Measurements from ENCODE around the gene ZFYVE9. TPM values are rescaled to one million over a fixed set of nuclear protein-coding genes. Genes with fewer than 3 reads are reported as not detected.

The ZFYVE9 gene
- total and polyA plus RNA-seq, 2 of the 8 experiments (the other 6 are each of a cell fraction or from before 2014, with no cell fraction given) = 5.8 to 26.5 TPM

- no peak overlapping the region for H3K4me3 ChIP-seq (ENCODE audit: extremely low read depth in 1 of 4, insufficient read depth in 2 of 4, low read depth in 3 of 4, low read length in 4 of 4)
- H3K9ac ChIP-seq (replicated peaks in 1 of 4; ENCODE audit: extremely low read depth in 1 of 4, low read depth in 3 of 4, low read length in 3 of 4) = no peak overlapping the region
- H4K5ac ChIP-seq (ENCODE audit: insufficient read length, low read depth, low read length) = no peak overlapping the region
- H3K9me3 ChIP-seq (ENCODE audit: insufficient read depth in 2 of 2, low read depth in 1 of 2, low read length in 1 of 2) = no peaks in the 10 kb centered on the region
- H3K23ac ChIP-seq (ENCODE audit: insufficient read length) = no peak overlapping the region
- no peak overlapping the region for H3K4me2 ChIP-seq (ENCODE audit: insufficient read depth in 1 of 2, low read depth in 2 of 2, low read length in 2 of 2)
- no peak overlapping the region for H2BK5ac ChIP-seq (ENCODE audit: low read depth, low read length)
- H2BK15ac ChIP-seq (ENCODE audit: low read length) = no peak overlapping the region
- no peaks in the 10 kb centered on the region for H3K79me1 ChIP-seq (ENCODE audit: low read depth, low read length)
- no peaks in the 10 kb centered on the region for H4K20me1 ChIP-seq (replicated peaks in 1 of 2; ENCODE audit: control insufficient read depth in 1 of 2, insufficient read depth in 2 of 2, low read length in 2 of 2)
- no peaks in the 10 kb centered on the region for H3K23me2 ChIP-seq (ENCODE audit: low read depth, low read length)
- no peak overlapping the region for H3K4ac ChIP-seq (replicated peaks; ENCODE audit: insufficient read length, low read depth, low read length)
- FAIRE-seq = no peak
- no peak for DNase-seq (ENCODE audit: low read depth in 1 of 2, low spot score in 2 of 2)
- H3K27me3 ChIP-seq (replicated peaks in 1 of 4; ENCODE audit: control insufficient read depth in 3 of 4, extremely low read depth in 1 of 4, insufficient read depth in 3 of 4, low read length in 3 of 4) = no peaks in the 10 kb centered on the region
- peaks cover 0 to 4% (median 0%) of the 10 kb centered on the region in 4 experiments; a peak in 2 of 7 replicates for H3K4me1 ChIP-seq (replicated peaks in 1 of 4; ENCODE audit: control insufficient read depth in 3 of 4, insufficient read depth in 4 of 4, low read length in 3 of 4)
- H2AFZ ChIP-seq (ENCODE audit: low read length) = no peak overlapping the region
- H3K27ac ChIP-seq (ENCODE audit: low read depth, low read length) = no peak overlapping the region
- no peak overlapping the region for H3K18ac ChIP-seq (ENCODE audit: extremely low read depth, low read length)
- no peak for TF ChIP-seq KDM5A (IDR thresholded peaks at IDR 0.05; ENCODE audit: low read length)
- no peak for TF ChIP-seq PHF8 (conservative IDR thresholded peaks at IDR 0.05; ENCODE audit: low read depth, low read length)
- no peak for TF ChIP-seq EZH2 (IDR thresholded peaks at IDR 0.05; ENCODE audit: low read depth, low read length, severe bottlenecking)
- TF ChIP-seq POLR2A (IDR thresholded peaks at IDR 0.05; ENCODE audit: control extremely low read depth in 1 of 2, low read depth in 2 of 2, low read length in 2 of 2) = no peak
- TF ChIP-seq RAD21 (IDR thresholded peaks at IDR 0.05 in 1 of 2, conservative IDR thresholded peaks at IDR 0.05 in 1 of 2; ENCODE audit: low read depth in 2 of 2, low read length in 2 of 2) = no peak
- no peak for TF ChIP-seq SP1 (IDR thresholded peaks at IDR 0.05; ENCODE audit: low read depth, low read length)
- no peak overlapping the region for H2BK20ac ChIP-seq (ENCODE audit: low read length)
- H2BK120ac ChIP-seq (replicated peaks; ENCODE audit: low read depth, low read length) = no peak overlapping the region
- H3K79me2 ChIP-seq (ENCODE audit: control insufficient read depth in 1 of 2, insufficient read depth in 2 of 2, low read length in 2 of 2) = no peaks in the 10 kb centered on the region
- ChIA-PET CTCF (ENCODE audit: partially characterized antibody) (no interaction called here), POLR2A (ENCODE audit: partially characterized antibody) (no interaction called here)
- H3K56ac ChIP-seq (replicated peaks; ENCODE audit: insufficient read length, low read depth, low read length) = no peak overlapping the region
- H2BK12ac ChIP-seq (ENCODE audit: low read depth, low read length) = no peak overlapping the region
- H3K14ac ChIP-seq (ENCODE audit: insufficient read length) = no peak overlapping the region
- no peak overlapping the region for H2AK5ac ChIP-seq (ENCODE audit: low read depth, low read length)
- no peak overlapping the region for H4K91ac ChIP-seq (replicated peaks; ENCODE audit: insufficient read length, low read length)
- no peak overlapping the region for H4K8ac ChIP-seq (ENCODE audit: extremely low read depth, insufficient read depth, low read length)
- no peaks in the 10 kb centered on the region for H3K36me3 ChIP-seq (ENCODE audit: control insufficient read depth in 2 of 4, insufficient read depth in 4 of 4, low read length in 3 of 4)
Observed at GRCh38 chr1:52234708-52235107, 92.8 kb downstream of the ZFYVE9 start.

All from H1 (cell line).